Measurements from ENCODE around the gene COL12A1. TPM values are rescaled to one million over a fixed set of nuclear protein-coding genes. Genes with fewer than 3 reads are reported as not detected.

COL12A1 gene
- total RNA-seq, 4 donors from 2014 or later, result 10.9 to 65.9 (median 57.1) TPM

GRCh38 chr6:75243333-75244062 lies 37.6 kb upstream of the COL12A1 start, which contains the start of gene COX7A2:
COX7A2 (minus strand) TSS chr6:75243801; CDS start chr6:75243734, 67 bp downstream.
- H3K4me3 ChIP-seq, result peak within 1 kb of the TSS; percentile 59 to 84 (median 77)
- H3K27ac ChIP-seq, result peak within 1 kb of the TSS; percentile 82 to 96 (median 92)
- H3K4me1 ChIP-seq, result peaks cover 0 to 28% (median 0%) of the 10 kb centered on the region in 4 donors
- peak; percentile 88 to 96 (median 90) for DNase-seq
- no peaks in the 10 kb centered on the region for H3K9me3 ChIP-seq
- TF ChIP-seq, protein P1, sequence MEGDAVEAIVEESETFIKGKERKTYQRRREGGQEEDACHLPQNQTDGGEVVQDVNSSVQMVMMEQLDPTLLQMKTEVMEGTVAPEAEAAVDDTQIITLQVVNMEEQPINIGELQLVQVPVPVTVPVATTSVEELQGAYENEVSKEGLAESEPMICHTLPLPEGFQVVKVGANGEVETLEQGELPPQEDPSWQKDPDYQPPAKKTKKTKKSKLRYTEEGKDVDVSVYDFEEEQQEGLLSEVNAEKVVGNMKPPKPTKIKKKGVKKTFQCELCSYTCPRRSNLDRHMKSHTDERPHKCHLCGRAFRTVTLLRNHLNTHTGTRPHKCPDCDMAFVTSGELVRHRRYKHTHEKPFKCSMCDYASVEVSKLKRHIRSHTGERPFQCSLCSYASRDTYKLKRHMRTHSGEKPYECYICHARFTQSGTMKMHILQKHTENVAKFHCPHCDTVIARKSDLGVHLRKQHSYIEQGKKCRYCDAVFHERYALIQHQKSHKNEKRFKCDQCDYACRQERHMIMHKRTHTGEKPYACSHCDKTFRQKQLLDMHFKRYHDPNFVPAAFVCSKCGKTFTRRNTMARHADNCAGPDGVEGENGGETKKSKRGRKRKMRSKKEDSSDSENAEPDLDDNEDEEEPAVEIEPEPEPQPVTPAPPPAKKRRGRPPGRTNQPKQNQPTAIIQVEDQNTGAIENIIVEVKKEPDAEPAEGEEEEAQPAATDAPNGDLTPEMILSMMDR (IDR thresholded peaks at IDR 0.05), result no peak
- peak; percentile 68 to 78 for TF ChIP-seq POLR2A (IDR thresholded peaks at IDR 0.05)
- no peaks in the 10 kb centered on the region for H3K27me3 ChIP-seq
- peaks cover 0 to 22% (median 0%) of the 10 kb centered on the region in 3 donors for H3K36me3 ChIP-seq

GRCh38 chr6:75236630-75237029 lies 30.8 kb upstream of the COL12A1 start:
- H3K9me3 ChIP-seq, result no peaks in the 10 kb centered on the region
- H3K4me3 ChIP-seq, result no peak overlapping the region
- H3K36me3 ChIP-seq, result peaks cover 0 to 45% (median 0%) of the 10 kb centered on the region in 3 donors
- no peak for TF ChIP-seq POLR2A (IDR thresholded peaks at IDR 0.05)
- TF ChIP-seq, protein P1 (IDR thresholded peaks at IDR 0.05), result no peak
- no peaks in the 10 kb centered on the region for H3K27me3 ChIP-seq
- DNase-seq, result no peak
- H3K27ac ChIP-seq, result no peak overlapping the region
- H3K4me1 ChIP-seq, result peaks cover 0 to 12% (median 0%) of the 10 kb centered on the region in 4 donors

DNA sequence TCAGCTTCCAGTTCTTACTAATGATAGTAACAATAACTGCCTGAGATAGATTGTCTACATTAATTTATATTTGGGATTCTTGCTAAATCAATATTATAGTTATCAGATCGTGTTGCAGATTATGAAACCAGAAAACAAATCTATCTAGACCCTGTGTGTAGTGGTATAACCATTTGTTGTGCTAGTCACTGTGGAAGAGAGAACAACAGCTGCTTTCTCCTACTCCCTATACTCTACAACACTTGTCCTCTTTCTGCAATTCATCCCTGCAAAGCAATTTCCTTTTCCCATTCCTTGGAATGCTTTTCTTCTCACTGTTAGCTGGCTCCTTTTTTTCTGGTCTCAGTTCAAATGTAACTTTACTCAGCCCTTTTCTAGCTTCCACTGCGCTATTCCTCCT lies 29.4 kb upstream of the COL12A1 start:
- no peak overlapping the region for H3K27ac ChIP-seq
- no peak overlapping the region for H3K4me3 ChIP-seq
- H3K27me3 ChIP-seq, result no peaks in the 10 kb centered on the region
- H3K4me1 ChIP-seq, result no peaks in the 10 kb centered on the region
- H3K9me3 ChIP-seq, result no peaks in the 10 kb centered on the region
- no peak for TF ChIP-seq POLR2A (IDR thresholded peaks at IDR 0.05)
- TF ChIP-seq, protein P1 (IDR thresholded peaks at IDR 0.05), result no peak
- H3K36me3 ChIP-seq, result peaks cover 0 to 40% (median 0%) of the 10 kb centered on the region in 3 donors
- no peak for DNase-seq

GRCh38 chr6:75234126-75234865 lies 28.4 kb upstream of the COL12A1 start:
- Histone ChIP-seq H3K4me3 (no peak overlapping the region), H3K9me3 (no peaks in the 10 kb centered on the region), H3K36me3 (peaks cover 0 to 30% (median 0%) of the 10 kb centered on the region in 3 donors), H3K27ac (no peak overlapping the region), H3K27me3 (no peaks in the 10 kb centered on the region), H3K4me1 (no peaks in the 10 kb centered on the region)
- TF ChIP-seq, protein P1 (IDR thresholded peaks at IDR 0.05), result no peak
- TF ChIP-seq POLR2A (IDR thresholded peaks at IDR 0.05), result no peak
- no peak for DNase-seq

- H3K27me3 ChIP-seq, result no peaks in the 10 kb centered on the region
- DNase-seq, result no peak
- H3K27ac ChIP-seq, result no peak overlapping the region
- TF ChIP-seq, protein P1 (IDR thresholded peaks at IDR 0.05), result no peak
- no peak for TF ChIP-seq POLR2A (IDR thresholded peaks at IDR 0.05)
- peaks cover 0 to 21% (median 0%) of the 10 kb centered on the region in 3 donors for H3K36me3 ChIP-seq
- no peaks in the 10 kb centered on the region for H3K9me3 ChIP-seq
- no peaks in the 10 kb centered on the region for H3K4me1 ChIP-seq
- H3K4me3 ChIP-seq, result no peak overlapping the region
These were observed 27.3 kb upstream of the COL12A1 start for GRCh38 chr6:75233092-75233615.

All from Peyer's patch (tissue), 4 donors.